ENCODE results near the gene ZNF618.

Gene ZNF618

GRCh38 chr9:113962396-113962795 is 86.3 kb downstream of the ZNF618 start:
- no peak for DNase-seq

GRCh38 chr9:113963017-113963620 is 87.0 kb downstream of the ZNF618 start:
- peak; percentile 24 for DNase-seq

GRCh38 chr9:113963696-113964494 is 87.8 kb downstream of the ZNF618 start:
- DNase-seq: no peak

GRCh38 chr9:113964495-113965170 is 88.5 kb downstream of the ZNF618 start:
- no peak for DNase-seq

GRCh38 chr9:113966394-113966793 is 90.3 kb downstream of the ZNF618 start:
- DNase-seq: no peak

GRCh38 chr9:113967380-113967779 is 91.3 kb downstream of the ZNF618 start:
- no peak for DNase-seq

- no peak for DNase-seq
These were observed 93.2 kb downstream of the ZNF618 start for GRCh38 chr9:113969343-113969742.

GRCh38 chr9:113973226-113973625 is 97.1 kb downstream of the ZNF618 start:
- no peak for DNase-seq

GRCh38 chr9:113973963-113974413 is 97.9 kb downstream of the ZNF618 start:
- peak; percentile 43 for DNase-seq

GRCh38 chr9:113976915-113977314 is 100.8 kb downstream of the ZNF618 start:
- DNase-seq: no peak

- no peak for DNase-seq
These were observed 102.7 kb downstream of the ZNF618 start for GRCh38 chr9:113978725-113979342.

GRCh38 chr9:113979343-113980127 is 103.4 kb downstream of the ZNF618 start:
- DNase-seq: no peak

GRCh38 chr9:113984639-113985380 is 108.7 kb downstream of the ZNF618 start:
- DNase-seq: no peak

GRCh38 chr9:113985968-113986585 is 110.0 kb downstream of the ZNF618 start:
- no peak for DNase-seq

- DNase-seq: no peak
These were observed 110.8 kb downstream of the ZNF618 start for GRCh38 chr9:113986931-113987330.

- DNase-seq: no peak
These were observed 111.4 kb downstream of the ZNF618 start for GRCh38 chr9:113987526-113987925.

- DNase-seq: no peak
These were observed 112.4 kb downstream of the ZNF618 start for GRCh38 chr9:113988385-113989016.

- no peak for DNase-seq
These were observed 113.1 kb downstream of the ZNF618 start for GRCh38 chr9:113989017-113989713.

- DNase-seq: no peak
These were observed 113.8 kb downstream of the ZNF618 start for GRCh38 chr9:113989714-113990569.

All from NCI-H2029 treated with DMSO at 0.1 percent for 48 hours (cell line).